Central memory CD4-positive, alpha-beta T cell (primary cell): ENCODE measurements around the gene ZBED4.

Experiments
- DNase-seq: peaks from one replicate; pipeline ENCODE4 v3.0.0; 2022

ZBED4 gene

DNA sequence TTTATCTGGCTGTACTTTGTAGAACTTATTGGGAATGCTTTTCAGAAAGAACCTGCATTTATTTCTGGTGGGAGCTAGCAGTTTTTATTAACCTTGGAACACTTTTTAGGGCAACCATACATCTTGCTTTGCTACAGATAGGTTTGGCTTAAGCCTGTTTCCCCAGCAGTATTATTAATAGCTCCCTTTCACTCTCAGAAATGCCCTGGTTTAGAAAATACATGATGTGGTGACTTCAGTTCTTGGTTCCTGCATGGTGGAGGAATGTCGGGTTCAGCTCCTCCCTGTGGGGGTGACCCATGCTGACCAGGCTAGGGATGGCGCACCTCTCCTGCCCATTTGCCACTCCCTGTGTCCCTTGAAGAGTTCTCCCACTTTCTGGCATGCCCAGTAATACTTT is 28.2 kb downstream of the ZBED4 start:
- DNase-seq: no peak

DNA sequence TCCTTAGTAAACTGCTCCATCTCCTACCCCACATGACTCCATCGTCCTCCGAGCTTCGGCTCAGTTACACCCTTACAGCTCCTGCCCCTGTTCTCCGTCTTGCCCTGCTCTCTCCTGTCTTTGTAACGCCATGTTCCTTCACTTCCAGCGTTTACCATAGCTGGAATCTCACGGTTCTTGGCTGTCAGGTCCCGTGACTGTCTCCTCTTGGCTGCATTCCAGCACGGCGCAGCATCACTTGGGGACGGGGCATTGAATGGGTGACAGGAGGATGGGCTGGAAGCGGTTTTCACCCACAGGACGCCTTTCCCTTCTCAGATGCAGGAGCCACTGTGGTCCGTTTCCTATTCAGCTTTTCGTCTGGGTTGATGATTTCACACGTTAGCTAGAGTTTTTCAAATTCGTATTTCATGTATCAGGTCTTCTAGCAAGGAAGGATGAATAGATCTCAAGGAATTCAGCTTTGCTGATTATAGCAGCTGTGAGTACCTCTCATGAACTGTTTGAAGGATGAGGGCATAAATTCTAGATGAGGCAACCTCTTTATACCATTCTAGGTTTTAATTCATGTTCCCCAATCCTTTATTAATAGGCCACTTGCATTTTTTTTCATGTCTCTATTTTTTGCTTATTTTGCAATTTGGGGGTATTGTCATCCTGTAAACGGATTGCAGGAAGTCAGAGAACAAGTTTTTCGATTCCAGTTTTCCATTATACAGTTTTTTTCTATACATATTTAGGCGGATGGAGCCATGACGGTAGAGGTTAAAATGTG is 29.1 kb downstream of the ZBED4 start:
- no peak for DNase-seq

DNA sequence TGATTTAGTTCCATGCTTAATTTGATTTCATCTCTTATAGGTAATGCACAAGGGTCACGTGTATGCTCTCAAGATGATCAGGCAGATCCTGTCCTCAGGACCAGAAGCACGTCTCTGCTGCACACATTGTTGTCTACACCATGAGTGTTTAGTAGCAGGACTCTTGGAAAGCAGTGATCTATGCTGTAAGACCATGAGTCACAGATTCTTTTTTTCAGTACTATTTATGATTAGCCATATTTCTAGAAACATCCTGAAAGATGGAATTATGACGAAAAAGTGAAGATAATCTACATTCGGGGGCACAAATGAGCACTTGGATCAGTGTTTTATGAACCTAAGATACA is 29.6 kb downstream of the ZBED4 start:
- no peak for DNase-seq

DNA sequence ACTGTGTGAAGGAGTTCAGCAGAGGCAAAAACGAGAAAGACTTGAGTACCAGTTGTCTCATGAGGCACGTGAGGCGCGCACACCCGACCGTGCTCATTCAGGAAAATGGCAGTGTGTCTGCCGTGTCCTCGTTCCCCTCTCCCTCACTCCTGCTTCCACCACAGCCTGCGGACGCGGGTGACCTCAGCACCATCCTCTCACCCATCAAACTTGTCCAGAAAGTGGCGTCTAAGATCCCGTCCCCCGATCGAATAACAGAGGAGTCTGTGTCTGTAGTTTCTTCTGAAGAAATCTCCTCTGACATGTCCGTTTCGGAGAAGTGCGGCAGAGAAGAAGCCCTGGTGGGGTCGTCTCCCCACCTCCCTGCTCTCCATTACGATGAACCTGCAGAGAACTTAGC is 30.4 kb downstream of the ZBED4 start:
- DNase-seq: no peak

DNA sequence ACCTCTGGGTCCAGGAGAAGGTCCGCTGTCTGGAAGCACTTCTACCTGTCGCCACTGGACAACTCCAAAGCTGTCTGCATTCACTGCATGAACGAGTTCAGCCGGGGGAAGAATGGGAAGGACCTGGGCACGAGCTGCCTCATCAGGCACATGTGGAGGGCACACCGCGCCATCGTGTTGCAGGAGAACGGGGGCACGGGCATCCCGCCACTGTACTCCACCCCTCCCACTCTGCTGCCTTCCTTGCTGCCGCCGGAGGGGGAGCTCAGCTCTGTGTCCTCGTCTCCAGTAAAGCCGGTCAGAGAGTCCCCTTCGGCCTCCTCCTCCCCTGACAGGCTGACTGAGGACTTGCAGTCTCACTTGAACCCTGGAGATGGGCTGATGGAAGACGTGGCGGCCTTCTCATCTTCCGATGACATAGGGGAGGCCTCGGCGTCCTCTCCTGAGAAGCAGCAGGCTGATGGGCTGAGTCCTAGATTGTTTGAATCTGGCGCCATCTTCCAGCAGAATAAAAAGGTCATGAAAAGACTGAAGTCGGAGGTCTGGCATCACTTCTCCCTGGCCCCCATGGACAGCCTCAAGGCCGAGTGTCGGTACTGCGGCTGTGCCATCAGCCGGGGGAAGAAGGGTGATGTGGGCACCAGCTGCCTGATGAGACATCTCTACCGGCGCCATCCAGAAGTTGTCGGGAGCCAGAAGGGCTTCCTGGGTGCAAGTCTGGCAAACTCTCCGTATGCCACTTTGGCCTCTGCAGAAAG is 31.0 kb downstream of the ZBED4 start:
- DNase-seq: no peak

DNA sequence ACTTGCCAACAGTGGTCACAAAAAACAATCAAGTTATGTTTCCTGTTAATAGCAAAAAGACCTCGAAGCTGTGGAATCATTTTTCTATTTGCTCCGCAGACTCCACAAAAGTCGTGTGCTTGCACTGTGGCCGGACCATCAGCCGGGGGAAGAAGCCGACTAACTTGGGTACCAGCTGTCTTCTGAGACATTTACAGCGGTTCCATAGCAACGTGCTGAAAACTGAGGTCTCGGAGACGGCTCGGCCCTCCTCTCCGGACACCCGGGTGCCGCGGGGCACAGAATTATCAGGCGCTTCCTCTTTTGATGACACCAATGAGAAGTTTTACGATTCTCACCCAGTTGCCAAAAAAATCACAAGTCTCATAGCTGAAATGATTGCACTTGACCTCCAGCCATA is 31.6 kb downstream of the ZBED4 start:
- DNase-seq: no peak

DNA sequence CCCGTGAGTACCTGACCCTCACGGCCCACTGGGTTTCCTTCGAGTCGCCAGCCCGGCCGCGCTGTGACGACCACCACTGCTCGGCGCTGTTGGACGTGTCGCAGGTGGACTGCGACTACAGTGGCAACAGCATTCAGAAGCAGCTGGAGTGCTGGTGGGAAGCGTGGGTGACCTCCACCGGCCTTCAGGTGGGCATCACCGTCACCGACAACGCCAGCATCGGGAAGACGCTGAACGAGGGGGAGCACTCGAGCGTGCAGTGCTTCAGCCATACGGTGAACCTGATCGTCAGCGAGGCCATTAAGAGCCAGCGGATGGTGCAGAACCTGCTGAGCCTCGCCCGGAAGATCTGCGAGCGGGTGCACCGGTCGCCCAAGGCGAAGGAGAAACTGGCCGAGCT is 32.2 kb downstream of the ZBED4 start:
- DNase-seq: no peak

DNA sequence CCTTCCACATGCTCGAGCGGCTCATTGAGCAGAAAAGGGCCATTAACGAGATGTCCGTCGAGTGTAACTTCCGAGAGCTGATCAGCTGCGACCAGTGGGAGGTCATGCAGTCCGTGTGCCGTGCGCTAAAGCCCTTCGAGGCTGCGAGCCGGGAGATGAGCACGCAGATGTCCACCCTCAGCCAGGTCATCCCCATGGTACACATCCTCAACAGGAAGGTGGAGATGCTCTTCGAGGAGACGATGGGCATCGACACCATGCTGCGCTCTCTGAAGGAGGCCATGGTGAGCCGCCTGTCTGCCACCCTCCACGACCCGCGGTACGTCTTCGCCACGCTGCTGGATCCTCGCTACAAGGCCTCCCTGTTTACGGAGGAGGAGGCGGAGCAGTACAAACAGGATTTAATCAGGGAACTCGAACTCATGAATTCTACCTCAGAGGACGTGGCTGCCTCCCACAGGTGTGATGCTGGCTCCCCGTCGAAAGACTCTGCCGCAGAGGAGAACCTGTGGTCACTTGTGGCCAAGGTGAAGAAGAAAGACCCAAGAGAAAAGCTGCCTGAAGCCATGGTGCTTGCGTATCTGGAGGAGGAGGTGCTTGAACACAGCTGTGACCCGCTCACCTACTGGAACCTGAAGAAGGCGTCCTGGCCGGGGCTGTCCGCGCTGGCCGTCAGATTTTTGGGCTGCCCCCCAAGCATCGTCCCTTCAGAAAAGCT is 32.9 kb downstream of the ZBED4 start:
- DNase-seq: no peak

DNA sequence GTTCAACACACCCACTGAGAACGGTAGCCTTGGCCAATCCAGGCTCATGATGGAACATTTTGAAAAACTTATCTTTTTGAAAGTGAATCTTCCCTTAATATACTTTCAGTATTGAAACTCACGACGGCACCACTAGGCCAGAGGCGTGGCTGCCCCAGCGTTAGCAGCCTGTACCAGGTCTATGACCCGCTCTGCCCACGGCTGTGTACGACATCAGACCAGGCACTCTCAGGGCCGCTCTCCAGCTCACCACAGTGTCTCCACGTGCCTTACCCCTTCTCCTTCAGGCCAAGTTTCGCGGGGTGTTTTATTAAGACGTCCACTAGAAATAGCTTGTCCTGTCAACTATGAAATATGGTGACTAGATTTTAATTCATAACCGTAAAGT is 33.4 kb downstream of the ZBED4 start:
- DNase-seq: no peak

DNA sequence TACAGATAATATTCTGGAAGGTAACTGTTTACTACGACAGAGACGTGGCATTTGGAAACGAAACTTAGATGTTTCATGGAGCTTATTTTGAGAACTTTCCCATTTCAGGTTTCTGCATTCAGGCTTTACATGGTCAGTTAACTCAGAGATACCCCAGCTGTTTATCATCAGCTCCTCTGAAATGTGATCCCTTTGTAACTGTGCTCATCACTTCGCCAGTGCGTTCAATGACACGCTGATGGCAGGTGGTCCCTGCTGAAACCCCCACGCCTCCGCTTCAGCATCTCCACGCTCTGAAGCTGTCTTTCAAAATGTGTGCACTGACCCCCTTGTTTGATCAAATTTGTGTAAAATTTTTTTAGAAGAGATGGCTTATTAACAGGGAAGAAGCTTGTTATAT is 34.1 kb downstream of the ZBED4 start:
- no peak for DNase-seq

DNA sequence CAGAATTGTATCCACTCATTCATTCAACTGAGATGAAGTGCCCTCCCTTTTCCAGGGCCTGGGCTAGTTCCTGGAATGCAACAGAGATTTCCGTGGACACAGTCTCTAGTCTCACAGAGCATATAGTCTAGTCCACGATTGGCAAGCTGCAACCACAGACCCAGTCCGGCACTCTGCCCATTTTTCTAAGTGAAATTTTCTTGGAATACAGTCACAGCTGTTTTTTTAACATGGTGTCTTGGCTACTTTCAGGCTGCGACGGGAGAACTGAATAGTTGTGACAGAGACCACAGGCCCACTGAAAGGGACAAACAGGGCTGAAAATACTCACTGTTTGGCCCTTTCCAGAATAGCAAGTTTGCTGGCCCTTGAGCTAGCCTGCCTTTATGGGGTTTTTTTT is 35.4 kb downstream of the ZBED4 start:
- DNase-seq: no peak

DNA sequence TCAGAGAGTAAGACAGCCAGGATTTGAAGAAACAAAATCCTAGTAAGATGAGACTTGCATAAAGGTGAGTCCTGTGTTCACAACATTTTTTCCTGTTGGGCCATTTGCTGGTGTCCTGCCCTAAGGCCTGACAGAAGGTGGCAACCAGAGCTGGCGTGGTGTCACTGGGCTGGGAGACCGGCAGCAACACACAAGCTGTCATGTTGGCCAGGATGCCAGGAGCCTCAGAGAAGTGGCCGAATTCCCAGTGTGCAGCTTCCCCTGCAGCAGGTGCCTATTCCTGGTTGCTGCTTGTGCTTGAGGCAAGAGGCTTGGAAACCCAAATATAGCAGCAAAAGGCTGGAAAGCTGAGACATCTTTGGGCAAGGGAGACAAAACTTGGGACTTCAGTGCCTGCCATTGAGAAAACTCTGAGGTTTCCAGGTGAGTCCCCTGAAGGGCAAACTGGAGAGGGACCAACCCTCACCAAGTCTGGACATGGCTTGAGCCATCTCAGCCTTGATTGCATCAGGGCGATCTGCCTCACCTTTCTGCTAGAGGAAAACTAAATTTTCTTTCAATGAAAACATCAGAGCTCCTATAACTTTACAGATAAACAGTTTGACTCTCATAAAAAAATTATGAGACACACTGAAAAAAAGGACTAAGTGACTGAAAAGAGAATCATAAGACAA is 38.7 kb downstream of the ZBED4 start:
- no peak for DNase-seq

DNA sequence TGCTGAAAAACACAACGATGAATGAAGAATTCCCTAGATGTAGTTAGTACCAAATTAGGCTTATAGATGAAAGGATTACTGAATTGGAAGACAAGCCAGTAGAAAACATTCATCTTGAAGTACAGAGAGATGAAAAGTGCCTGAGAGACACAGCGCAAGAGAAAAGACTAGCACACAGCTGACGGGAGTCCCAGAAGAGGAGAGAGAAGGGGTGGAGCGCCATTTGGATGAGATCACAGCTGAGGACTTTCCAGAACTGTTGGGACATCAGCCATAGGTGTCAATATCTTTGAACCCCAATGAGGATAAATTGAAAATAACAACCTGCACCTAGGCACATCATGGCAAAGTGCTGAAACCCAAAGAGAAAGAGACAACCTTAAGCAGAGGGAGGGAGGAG is 39.4 kb downstream of the ZBED4 start:
- no peak for DNase-seq

DNA sequence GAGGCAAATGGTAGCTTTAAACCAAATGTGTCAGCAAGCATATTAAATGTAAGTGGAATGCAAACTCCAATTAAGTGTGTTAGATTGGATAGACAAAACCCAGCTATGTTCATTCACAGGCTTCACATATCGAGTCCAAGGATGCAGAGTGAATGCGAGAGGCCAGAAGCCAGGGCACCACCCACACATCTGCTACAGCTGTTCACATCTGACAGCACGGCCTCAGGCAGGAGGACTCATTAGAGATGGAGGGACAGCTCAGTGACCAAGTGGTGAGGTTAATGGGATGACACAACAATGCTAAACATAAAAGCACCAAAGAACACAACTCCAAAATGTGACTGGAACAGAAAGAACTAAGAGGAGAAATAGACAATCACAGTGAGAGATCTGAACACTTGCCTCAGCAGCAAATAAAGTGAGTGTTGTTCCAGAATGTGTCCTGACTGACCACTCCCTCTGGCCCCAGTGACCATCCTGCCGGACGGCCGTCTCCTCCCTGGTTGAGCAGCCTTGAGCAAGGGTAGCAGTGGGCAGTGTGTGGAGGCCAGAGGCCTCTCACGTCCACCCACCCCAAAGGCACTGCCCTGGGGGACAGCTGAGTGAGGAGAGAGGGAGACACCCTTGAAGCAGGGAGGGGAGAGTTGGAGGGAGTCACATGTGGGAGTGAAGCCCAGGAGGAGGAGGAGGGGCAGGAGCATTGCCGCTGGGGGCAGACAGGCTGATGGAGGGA is 40.8 kb downstream of the ZBED4 start:
- DNase-seq: no peak

DNA sequence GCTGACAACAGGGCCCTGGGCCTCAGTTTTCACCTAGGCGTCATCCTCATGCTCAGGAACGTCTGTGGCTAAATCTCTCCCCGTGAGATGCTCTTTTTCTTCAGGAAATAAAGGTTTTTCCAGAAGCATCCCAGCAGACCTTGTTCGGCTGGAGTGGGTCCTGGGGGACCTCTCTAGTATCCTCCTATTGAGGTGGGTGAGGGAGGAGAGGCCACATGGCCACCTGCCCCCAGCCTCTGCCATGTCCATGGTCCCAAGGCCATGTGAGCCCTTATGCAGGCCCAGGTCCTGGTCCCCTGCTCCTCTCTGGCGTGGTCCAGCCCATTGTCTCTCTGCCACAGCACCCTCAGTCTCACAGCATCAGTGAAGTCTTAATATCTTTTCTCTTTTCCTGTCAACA is 42.6 kb downstream of the ZBED4 start:
- DNase-seq: no peak

DNA sequence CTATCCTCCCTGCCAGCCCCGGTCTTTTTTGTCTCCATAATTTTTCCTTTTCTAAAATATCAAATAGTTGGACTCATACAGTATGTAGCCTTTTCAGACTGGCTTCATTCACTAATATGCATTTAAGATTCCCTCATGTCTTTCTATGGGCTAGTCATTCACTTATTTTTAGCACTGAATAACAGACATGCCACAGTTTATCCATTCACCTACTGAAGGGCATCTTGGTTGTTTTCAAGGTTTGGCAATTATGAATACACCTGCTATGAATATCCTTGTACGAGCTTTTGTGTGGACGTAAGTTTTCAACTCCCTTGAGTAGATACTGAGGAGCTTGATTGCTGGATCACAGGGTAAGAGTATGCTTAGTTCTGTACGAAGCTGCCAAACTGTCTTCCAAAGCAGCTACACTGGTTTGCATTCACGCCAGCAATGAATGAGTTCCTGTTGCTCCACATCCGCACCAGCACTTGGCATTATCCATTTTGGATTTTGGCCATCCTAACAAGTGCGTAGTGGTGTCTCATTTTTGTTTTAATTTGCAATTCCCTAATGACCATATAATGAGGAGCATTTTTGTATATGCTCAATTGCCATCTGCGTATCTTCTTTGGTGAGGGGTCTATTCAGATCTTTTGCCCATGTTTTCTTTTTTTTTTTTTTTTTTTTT is 43.5 kb downstream of the ZBED4 start:
- DNase-seq: no peak

DNA sequence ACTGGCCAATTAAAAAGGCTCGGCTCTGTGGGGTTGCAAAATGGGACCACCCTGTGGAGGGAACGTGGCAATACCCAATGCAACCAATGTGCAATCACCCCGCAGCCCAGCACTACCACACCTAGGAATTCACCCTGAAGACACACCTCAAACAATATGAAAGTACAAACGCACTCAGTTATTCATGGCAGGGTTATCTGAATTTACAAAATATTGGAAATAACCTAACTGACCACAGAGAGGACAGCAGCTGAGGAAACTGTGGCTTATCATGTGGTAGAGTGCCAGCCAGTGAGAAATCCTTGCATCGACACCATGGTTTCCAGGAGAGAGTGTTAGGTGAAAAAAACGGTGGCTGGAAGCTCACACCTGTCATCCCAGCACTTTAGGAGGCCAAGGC is 45.9 kb downstream of the ZBED4 start:
- no peak for DNase-seq

DNA sequence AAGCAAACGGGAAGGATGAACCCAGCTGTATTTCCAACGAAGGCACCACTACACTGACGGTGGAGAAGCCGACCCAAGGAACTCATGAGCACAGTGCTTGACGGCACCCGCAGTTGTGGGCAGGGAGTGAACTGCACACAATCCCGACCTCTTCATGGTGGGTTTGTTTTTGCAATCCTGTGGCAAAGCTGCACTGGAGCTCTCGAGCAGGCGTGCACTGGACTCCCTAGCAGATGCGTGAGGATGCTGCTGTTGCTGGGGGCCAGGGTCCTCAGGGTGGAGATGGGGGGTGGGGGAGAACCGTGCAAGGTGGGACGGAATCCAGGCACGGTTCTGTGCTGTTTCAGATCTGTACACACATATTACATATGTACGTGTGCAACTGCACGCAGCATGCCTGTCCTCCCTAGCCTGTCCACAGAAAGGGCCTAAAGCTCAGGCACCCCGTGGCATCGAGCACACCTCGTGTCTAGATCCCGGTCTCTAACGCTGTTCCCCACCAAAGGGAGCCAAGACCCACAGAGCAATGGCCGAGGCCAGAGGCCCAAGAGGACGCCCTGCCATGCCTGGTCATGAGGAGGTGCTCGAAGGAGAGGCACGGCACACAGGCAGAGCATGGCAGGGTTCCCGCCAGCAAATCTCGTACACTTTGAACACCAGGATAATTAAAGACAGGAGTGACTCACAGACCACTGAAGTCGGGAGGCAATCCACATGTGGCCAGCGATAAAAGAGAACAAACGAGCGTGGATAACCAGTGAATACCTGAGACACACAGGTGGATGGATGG is 47.0 kb downstream of the ZBED4 start:
- no peak for DNase-seq

DNA sequence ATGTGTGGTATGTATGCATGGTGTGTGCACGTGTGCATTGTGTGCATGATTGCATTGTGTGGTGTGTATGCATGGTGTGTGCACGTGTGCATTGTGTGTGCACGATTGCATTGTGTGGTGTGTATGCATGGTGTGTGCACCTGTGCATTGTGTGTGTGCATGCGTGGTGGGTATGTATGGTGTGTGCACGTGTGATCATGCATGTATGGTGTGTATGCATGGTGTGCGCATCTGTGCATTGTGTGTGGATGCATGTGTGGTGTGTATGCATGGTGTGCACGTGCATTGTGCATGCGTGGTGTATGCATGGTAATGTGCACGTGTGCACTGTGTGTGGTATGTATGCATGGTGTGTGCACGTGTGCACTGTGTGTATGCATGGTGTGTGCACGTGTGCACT is 47.8 kb downstream of the ZBED4 start:
- DNase-seq: no peak

DNA sequence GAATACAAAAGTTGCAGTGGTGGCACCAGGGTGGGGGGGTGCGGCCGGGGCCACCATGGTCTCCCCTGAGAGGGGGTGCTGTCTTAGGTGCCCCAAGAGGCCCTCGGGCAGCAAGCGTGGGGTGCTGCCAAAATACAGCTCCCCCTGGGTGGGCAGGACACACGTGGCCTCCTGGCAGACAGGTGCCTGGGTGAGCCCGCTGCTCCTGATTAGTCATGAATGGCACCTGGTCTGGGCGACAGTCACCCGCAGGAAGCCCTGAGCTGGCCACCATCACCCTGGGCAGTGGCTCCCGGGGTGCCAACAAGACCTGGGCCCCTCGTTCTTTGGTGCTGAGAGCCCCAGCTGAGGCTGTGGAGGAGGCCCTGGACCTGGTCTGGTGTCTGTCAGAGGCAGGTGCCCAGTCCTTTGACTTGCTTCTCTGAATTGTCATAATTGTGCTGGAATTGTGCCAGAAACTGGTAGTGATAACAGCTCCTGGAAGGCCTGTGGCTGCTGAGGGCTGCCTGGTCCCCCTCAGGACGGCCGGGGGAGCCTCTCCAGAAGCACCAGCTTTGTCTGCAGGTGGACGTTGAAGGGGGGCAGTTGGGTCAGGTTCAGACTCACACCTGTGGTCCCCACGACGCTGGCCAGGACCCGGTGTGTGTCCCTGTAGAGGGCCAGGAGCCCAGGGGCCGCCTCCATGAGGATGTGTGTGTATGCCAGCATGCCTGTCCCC is 49.8 kb downstream of the ZBED4 start:
- no peak for DNase-seq

DNA sequence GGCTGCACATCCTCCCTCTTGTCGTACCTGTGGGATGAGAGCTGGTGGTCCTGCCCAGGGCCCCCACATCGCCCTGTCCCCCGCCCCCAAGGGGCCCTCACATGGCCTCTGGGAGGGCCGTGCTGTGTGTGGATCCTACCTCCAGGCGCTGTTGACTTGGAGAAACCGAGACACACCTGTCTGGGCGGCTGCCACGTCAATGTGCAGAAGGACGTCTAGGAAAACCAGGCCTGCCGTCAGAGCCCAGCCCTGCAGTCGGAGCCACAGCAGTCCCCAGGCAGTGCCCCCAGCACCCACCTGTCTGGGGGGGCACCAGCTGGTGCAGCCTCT is 50.4 kb downstream of the ZBED4 start:
- DNase-seq: no peak
